Nephron progenitor cell (in vitro differentiated cells): ENCODE measurements around the gene SHF.

Experiments used
- DNase-seq: peaks from one replicate; pipeline ENCODE4 v3.0.0; 2021
- H3K27ac Mint-ChIP-seq: 2 replicates; pipeline ENCODE4 v1.8.0; 2021; ENCODE audit warnings: mild to moderate bottlenecking, moderate library complexity, mixed read lengths
- H3K27me3 Mint-ChIP-seq: 2 replicates; pipeline ENCODE4 v1.8.0; 2021; ENCODE audit warnings: mild to moderate bottlenecking, low read depth, mixed read lengths; ENCODE audit not compliant: poor library complexity
- H3K36me3 Mint-ChIP-seq: 2 replicates; pipeline ENCODE4 v1.8.0; 2021; ENCODE audit warnings: low read depth, mixed read lengths
- H3K4me1 Mint-ChIP-seq: 2 replicates; pipeline ENCODE4 v1.8.0; 2021; ENCODE audit warnings: mixed read lengths
- H3K4me3 Mint-ChIP-seq: 2 replicates; pipeline ENCODE4 v1.8.0; 2021; ENCODE audit warnings: mild to moderate bottlenecking, moderate library complexity, mixed read lengths
- H3K9me3 Mint-ChIP-seq: 2 replicates; pipeline ENCODE4 v1.8.0; 2021; ENCODE audit warnings: mild to moderate bottlenecking, moderate library complexity, mixed read lengths
- CTCF ChIP-seq: fragments of 200-600 bp; sonication (generic); IDR thresholded peaks from 2 replicates; pipeline ENCODE4 v1.5.0; 2021; ENCODE audit warnings: antibody characterized with exemption

SHF gene

GRCh38 chr15:45165536-45165935, 22.2 kb downstream of the SHF start:
- DNase-seq = no peak
- peaks cover 53% of the 10 kb centered on the region for H3K4me1 Mint-ChIP-seq
- H3K4me3 Mint-ChIP-seq = peak overlapping the region; percentile 68
- TF ChIP-seq CTCF = no peak
- H3K27ac Mint-ChIP-seq = peak overlapping the region; percentile 98
- peaks cover 8% of the 10 kb centered on the region for H3K36me3 Mint-ChIP-seq
- H3K27me3 Mint-ChIP-seq = peaks cover 4% of the 10 kb centered on the region
- H3K9me3 Mint-ChIP-seq = no peaks in the 10 kb centered on the region

- Mint-ChIP-seq H3K4me3 (peak overlapping the region; percentile 52), H3K27ac (peak overlapping the region; percentile 98)
- TF ChIP-seq CTCF = no peak
These were observed 22.9 kb downstream of the SHF start for GRCh38 chr15:45164914-45165313.

GRCh38 chr15:45163508-45163856, 24.3 kb downstream of the SHF start:
- Mint-ChIP-seq H3K27me3 (peaks cover 4% of the 10 kb centered on the region), H3K4me1 (peaks cover 43% of the 10 kb centered on the region), H3K4me3 (no peak overlapping the region)

More at GRCh38 chr15:45164914-45165313, 22.9 kb downstream of the SHF start:
- Mint-ChIP-seq H3K27me3 (peaks cover 4% of the 10 kb centered on the region), H3K9me3 (no peaks in the 10 kb centered on the region), H3K4me1 (peaks cover 50% of the 10 kb centered on the region), H3K36me3 (peaks cover 4% of the 10 kb centered on the region)
- DNase-seq = no peak

GRCh38 chr15:45162771-45163507, 24.8 kb downstream of the SHF start:
- H3K27me3 Mint-ChIP-seq = peaks cover 4% of the 10 kb centered on the region
- peak; percentile 80 for TF ChIP-seq CTCF
- H3K9me3 Mint-ChIP-seq = no peaks in the 10 kb centered on the region
- no peak overlapping the region for H3K27ac Mint-ChIP-seq
- peaks cover 44% of the 10 kb centered on the region for H3K4me1 Mint-ChIP-seq
- no peak overlapping the region for H3K4me3 Mint-ChIP-seq
- no peaks in the 10 kb centered on the region for H3K36me3 Mint-ChIP-seq
- peak; percentile 79 for DNase-seq

More at GRCh38 chr15:45163508-45163856, 24.3 kb downstream of the SHF start:
- no peak for TF ChIP-seq CTCF
- Mint-ChIP-seq H3K9me3 (no peaks in the 10 kb centered on the region), H3K27ac (no peak overlapping the region), H3K36me3 (no peaks in the 10 kb centered on the region)
- no peak for DNase-seq

GRCh38 chr15:45161666-45162065, 26.1 kb downstream of the SHF start:
- no peak for DNase-seq
- Mint-ChIP-seq H3K4me1 (peaks cover 51% of the 10 kb centered on the region), H3K27ac (peak overlapping the region; percentile 20), H3K36me3 (no peaks in the 10 kb centered on the region), H3K27me3 (peaks cover 4% of the 10 kb centered on the region), H3K4me3 (no peak overlapping the region), H3K9me3 (no peaks in the 10 kb centered on the region)
- no peak for TF ChIP-seq CTCF

- H3K36me3 Mint-ChIP-seq = no peaks in the 10 kb centered on the region
These were observed 29.8 kb downstream of the SHF start for GRCh38 chr15:45157974-45158373.

More at GRCh38 chr15:45157974-45158373, 29.8 kb downstream of the SHF start:
- H3K4me3 Mint-ChIP-seq = no peak overlapping the region
- H3K27ac Mint-ChIP-seq = no peak overlapping the region
- no peaks in the 10 kb centered on the region for H3K9me3 Mint-ChIP-seq
- peaks cover 12% of the 10 kb centered on the region for H3K27me3 Mint-ChIP-seq
- no peak for TF ChIP-seq CTCF
- H3K4me1 Mint-ChIP-seq = peaks cover 28% of the 10 kb centered on the region
- no peak for DNase-seq
